Mucosa of rectum (tissue), 2 donors: ENCODE data around the gene ARRB2.
A peak's percentile ranks its signal among the peaks of the same experiment; 100 is the strongest.

Experiments
- H3K27ac ChIP-seq, 2 donors: one replicate each; pipeline ENCODE4 v1.7.0; 2013; ENCODE audit warnings: inconsistent platforms in 2 of 2, low read depth in 2 of 2, low read length in 2 of 2
- H3K27me3 ChIP-seq, 2 donors: one replicate each; pipeline ENCODE4 v1.7.0; 2013; ENCODE audit warnings: low read length in 2 of 2; ENCODE audit not compliant: control insufficient read depth in 2 of 2, insufficient read depth in 2 of 2
- H3K36me3 ChIP-seq, 2 donors: one replicate each; pipeline ENCODE4 v1.7.0; 2013; ENCODE audit warnings: low read length in 2 of 2; ENCODE audit not compliant: control insufficient read depth in 2 of 2, insufficient read depth in 2 of 2
- H3K4me1 ChIP-seq, 2 donors: one replicate each; pipeline ENCODE4 v1.7.0; 2013; ENCODE audit warnings: low read length in 2 of 2, mild to moderate bottlenecking in 1 of 2; ENCODE audit not compliant: control insufficient read depth in 2 of 2, insufficient read depth in 2 of 2
- H3K4me3 ChIP-seq, 2 donors: one replicate each; pipeline ENCODE4 v1.7.0; 2013; ENCODE audit warnings: low read length in 2 of 2
- H3K9ac ChIP-seq, 2 donors: one replicate each; pipeline ENCODE4 v1.7.0; 2013; ENCODE audit warnings: low read length in 2 of 2, low read depth in 1 of 2, mild to moderate bottlenecking in 1 of 2
- H3K9me3 ChIP-seq, 2 donors: one replicate each; pipeline ENCODE4 v1.7.0; 2013; ENCODE audit warnings: low read length in 2 of 2; ENCODE audit not compliant: control insufficient read depth in 2 of 2
- donor health status: healthy.
- donor health status: Normal muscosa, but diverticular disease.

The ARRB2 gene

GRCh38 chr17:4747847-4748246, 37.4 kb downstream of the ARRB2 start:
- peaks cover 0 to 5% of the 10 kb centered on the region in 2 donors for H3K27me3 ChIP-seq
- H3K4me1 ChIP-seq = peaks cover 0 to 6% of the 10 kb centered on the region in 2 donors
- no peak overlapping the region for H3K27ac ChIP-seq
- no peaks in the 10 kb centered on the region for H3K36me3 ChIP-seq
- H3K9me3 ChIP-seq = no peaks in the 10 kb centered on the region
- H3K4me3 ChIP-seq = no peak overlapping the region
- H3K9ac ChIP-seq = no peak overlapping the region

- Histone ChIP-seq H3K27ac (no peak overlapping the region), H3K4me3 (no peak overlapping the region), H3K4me1 (peaks cover 0 to 6% of the 10 kb centered on the region in 2 donors), H3K27me3 (peaks cover 2 to 5% of the 10 kb centered on the region in 2 donors), H3K9me3 (no peaks in the 10 kb centered on the region), H3K9ac (no peak overlapping the region), H3K36me3 (no peaks in the 10 kb centered on the region)
Measured at GRCh38 chr17:4748686-4749085, 38.3 kb downstream of the ARRB2 start.

- Histone ChIP-seq H3K4me3 (no peak overlapping the region), H3K4me1 (no peaks in the 10 kb centered on the region), H3K9me3 (no peaks in the 10 kb centered on the region), H3K36me3 (no peaks in the 10 kb centered on the region), H3K9ac (no peak overlapping the region), H3K27ac (no peak overlapping the region), H3K27me3 (peaks cover 0 to 5% of the 10 kb centered on the region in 2 donors)
Measured at GRCh38 chr17:4750606-4751005, 40.2 kb downstream of the ARRB2 start.

- no peaks in the 10 kb centered on the region for H3K9me3 ChIP-seq
- H3K27me3 ChIP-seq = peaks cover 0 to 5% of the 10 kb centered on the region in 2 donors
- H3K27ac ChIP-seq = no peak overlapping the region
- H3K9ac ChIP-seq = no peak overlapping the region
- no peaks in the 10 kb centered on the region for H3K36me3 ChIP-seq
- no peak overlapping the region for H3K4me3 ChIP-seq
- no peaks in the 10 kb centered on the region for H3K4me1 ChIP-seq
Measured at GRCh38 chr17:4751932-4752331, 41.5 kb downstream of the ARRB2 start.

- H3K9me3 ChIP-seq = no peaks in the 10 kb centered on the region
- no peak overlapping the region for H3K27ac ChIP-seq
- no peak overlapping the region for H3K4me3 ChIP-seq
- peaks cover 0 to 5% of the 10 kb centered on the region in 2 donors for H3K27me3 ChIP-seq
- H3K9ac ChIP-seq = no peak overlapping the region
- H3K36me3 ChIP-seq = no peaks in the 10 kb centered on the region
- H3K4me1 ChIP-seq = no peaks in the 10 kb centered on the region
Measured at GRCh38 chr17:4753392-4753791, 43.0 kb downstream of the ARRB2 start.

GRCh38 chr17:4759776-4760236, 49.4 kb downstream of the ARRB2 start:
- Histone ChIP-seq H3K4me1 (no peaks in the 10 kb centered on the region), H3K4me3 (no peak overlapping the region), H3K9ac (no peak overlapping the region), H3K9me3 (no peaks in the 10 kb centered on the region), H3K36me3 (no peaks in the 10 kb centered on the region), H3K27me3 (no peaks in the 10 kb centered on the region), H3K27ac (no peak overlapping the region)

GRCh38 chr17:4764595-4764994, 54.2 kb downstream of the ARRB2 start:
- peak overlapping the region in 1 of 2 donors; percentile 56 for H3K27ac ChIP-seq

GRCh38 chr17:4766201-4766600, 55.8 kb downstream of the ARRB2 start:
- Histone ChIP-seq H3K4me1 (peaks cover 0 to under 1% of the 10 kb centered on the region in 2 donors), H3K27me3 (no peaks in the 10 kb centered on the region), H3K36me3 (no peaks in the 10 kb centered on the region), H3K4me3 (no peak overlapping the region), H3K9me3 (no peaks in the 10 kb centered on the region), H3K9ac (no peak overlapping the region), H3K27ac (peak overlapping the region; percentile 43 to 47)

More at GRCh38 chr17:4764595-4764994, 54.2 kb downstream of the ARRB2 start:
- no peak overlapping the region for H3K4me3 ChIP-seq
- no peaks in the 10 kb centered on the region for H3K36me3 ChIP-seq
- no peak overlapping the region for H3K9ac ChIP-seq
- H3K27me3 ChIP-seq = no peaks in the 10 kb centered on the region
- no peaks in the 10 kb centered on the region for H3K9me3 ChIP-seq
- H3K4me1 ChIP-seq = no peaks in the 10 kb centered on the region

- H3K36me3 ChIP-seq = no peaks in the 10 kb centered on the region
- H3K4me1 ChIP-seq = peaks cover 4 to 5% of the 10 kb centered on the region in 2 donors
- no peak overlapping the region for H3K9ac ChIP-seq
- no peaks in the 10 kb centered on the region for H3K9me3 ChIP-seq
- no peaks in the 10 kb centered on the region for H3K27me3 ChIP-seq
- H3K27ac ChIP-seq = peak overlapping the region; percentile 43 to 47
- H3K4me3 ChIP-seq = no peak overlapping the region
Measured at GRCh38 chr17:4766723-4767122, 56.3 kb downstream of the ARRB2 start.

GRCh38 chr17:4768298-4768697, 57.9 kb downstream of the ARRB2 start:
- Histone ChIP-seq H3K4me3 (no peak overlapping the region), H3K27ac (no peak overlapping the region), H3K4me1 (peaks cover 12 to 15% of the 10 kb centered on the region in 2 donors), H3K27me3 (no peaks in the 10 kb centered on the region), H3K9me3 (no peaks in the 10 kb centered on the region), H3K36me3 (no peaks in the 10 kb centered on the region), H3K9ac (no peak overlapping the region)

GRCh38 chr17:4769628-4770027, 59.2 kb downstream of the ARRB2 start:
- no peaks in the 10 kb centered on the region for H3K27me3 ChIP-seq
- peaks cover 12 to 15% of the 10 kb centered on the region in 2 donors for H3K4me1 ChIP-seq
- no peak overlapping the region for H3K27ac ChIP-seq
- no peak overlapping the region for H3K4me3 ChIP-seq
- H3K36me3 ChIP-seq = no peaks in the 10 kb centered on the region
- no peak overlapping the region for H3K9ac ChIP-seq
- no peaks in the 10 kb centered on the region for H3K9me3 ChIP-seq
